HepG2 (cell line): ENCODE measurements around the gene GUK1. TPM values are rescaled to one million over a fixed set of nuclear protein-coding genes. Genes with fewer than 3 reads are reported as not detected.

ENCODE experiments used
- AGO2 ChIP-seq: fragments of 200-400 bp; formaldehyde crosslinking; optimal IDR thresholded peaks from 2 replicates; pipeline ENCODE3; 2017; ENCODE audit warnings: mild to moderate bottlenecking, low read depth, low read length, moderate library complexity
- ARHGAP35 ChIP-seq: sonication (generic); formaldehyde crosslinking; IDR thresholded peaks from 2 replicates; pipeline ENCODE4 v1.9.0; 2022; ENCODE audit warnings: mild to moderate bottlenecking, inconsistent platforms, moderate library complexity, missing genetic modification reagents, borderline replicate concordance
- GABPB1 ChIP-seq: IDR thresholded peaks from 2 replicates; pipeline ENCODE4 v1.6.1; 2016; ENCODE audit warnings: mild to moderate bottlenecking, missing genetic modification reagents, moderate library complexity, missing compliant biosample characterization
- HDAC2 ChIP-seq: sonication (generic); formaldehyde crosslinking; IDR thresholded peaks from 2 replicates; pipeline ENCODE4 v1.4.0; 2020; ENCODE audit warnings: missing genetic modification reagents
- HNF4G ChIP-seq, 2 experiments: sonication (generic) in 1 of 2; formaldehyde crosslinking in 1 of 2; IDR thresholded peaks; 2 replicates each; pipeline versions ENCODE4 v1.4.0 to v1.6.1; 2011 to 2020; ENCODE audit warnings: borderline replicate concordance in 2 of 2, low read depth in 2 of 2, mild to moderate bottlenecking in 2 of 2, low read length in 1 of 2, missing genetic modification reagents in 1 of 2, moderate library complexity in 1 of 2
- IKZF4 ChIP-seq: sonication (generic); formaldehyde crosslinking; IDR thresholded peaks from 2 replicates; pipeline ENCODE4 v1.5.1; 2020; ENCODE audit warnings: borderline replicate concordance, mild to moderate bottlenecking, low read depth, missing genetic modification reagents; ENCODE audit errors: not compliant biosample characterization
- KDM3A ChIP-seq: IDR thresholded peaks from 2 replicates; pipeline ENCODE4 v1.6.1; 2018; ENCODE audit warnings: low read depth, missing compliant biosample characterization
- KLF16 ChIP-seq, 2 experiments: sonication (generic) in 1 of 2; formaldehyde crosslinking in 1 of 2; IDR thresholded peaks; 2 replicates each; pipeline versions ENCODE4 v1.6.1 to v1.8.0; 2016 to 2023; ENCODE audit warnings: missing genetic modification reagents in 2 of 2, missing compliant biosample characterization in 1 of 2
- MBD4 ChIP-seq: IDR thresholded peaks from 2 replicates; pipeline ENCODE4 v1.6.1; 2012; ENCODE audit warnings: low read length, inconsistent platforms, borderline replicate concordance
- MTF2 ChIP-seq: sonication (generic); formaldehyde crosslinking; IDR thresholded peaks from 2 replicates; pipeline ENCODE4 v1.5.0; 2020; ENCODE audit warnings: missing genetic modification reagents, borderline replicate concordance
- PRDM15 ChIP-seq: sonication (generic); formaldehyde crosslinking; IDR thresholded peaks from 2 replicates; pipeline ENCODE4 v1.4.0; 2020; ENCODE audit warnings: missing genetic modification reagents
- RELA ChIP-seq: sonication (generic); formaldehyde crosslinking; IDR thresholded peaks from 2 replicates; pipeline ENCODE4 v1.4.0; 2020; ENCODE audit warnings: missing genetic modification reagents
- REPIN1 ChIP-seq: sonication (generic); formaldehyde crosslinking; IDR thresholded peaks from 2 replicates; pipeline ENCODE4 v1.8.0; 2022; ENCODE audit warnings: missing genetic modification reagents, low read depth, mild to moderate bottlenecking, borderline replicate concordance
- SIN3A ChIP-seq: IDR thresholded peaks from 2 replicates; pipeline ENCODE4 v1.6.1; 2011; ENCODE audit warnings: low read depth, mild to moderate bottlenecking, control low read depth, low read length, borderline replicate concordance
- TCF7 ChIP-seq: sonication (generic); IDR thresholded peaks from 2 replicates; pipeline ENCODE4 v1.6.1; 2016; ENCODE audit warnings: antibody characterized with exemption, low read depth
- XRCC5 ChIP-seq: fragments of 200-400 bp; formaldehyde crosslinking; optimal IDR thresholded peaks from 2 replicates; pipeline ENCODE3; 2017; ENCODE audit warnings: mild to moderate bottlenecking, low read length
- ZFP37 ChIP-seq: sonication (generic); formaldehyde crosslinking; IDR thresholded peaks from 2 replicates; pipeline ENCODE4 v1.4.0; 2020; ENCODE audit warnings: missing genetic modification reagents, borderline replicate concordance
- ZNF281 ChIP-seq: sonication (generic); formaldehyde crosslinking; IDR thresholded peaks from 2 replicates; pipeline ENCODE4 v1.4.0; 2020; ENCODE audit warnings: missing genetic modification reagents, borderline replicate concordance
- ZNF33B ChIP-seq: sonication (generic); formaldehyde crosslinking; IDR thresholded peaks from 2 replicates; pipeline ENCODE4 v1.5.1; 2020; ENCODE audit warnings: mild to moderate bottlenecking, missing genetic modification reagents
- ZNF781 ChIP-seq: sonication (generic); formaldehyde crosslinking; IDR thresholded peaks from 2 replicates; pipeline ENCODE4 v1.5.1; 2020; ENCODE audit warnings: borderline replicate concordance, mild to moderate bottlenecking, missing genetic modification reagents; ENCODE audit errors: not compliant biosample characterization
- ZSCAN22 ChIP-seq: sonication (generic); formaldehyde crosslinking; IDR thresholded peaks from 2 replicates; pipeline ENCODE4 v1.4.0; 2020; ENCODE audit warnings: mild to moderate bottlenecking, missing genetic modification reagents
- polyA plus RNA-seq, 8 experiments: library from polyadenylated mRNA; depleted of rRNA in 3 of 8; stranded (reverse) in 7 of 8; unstranded in 1 of 8; fragments of >200 nt; fragmentation: Illumina TruSeq in 4 of 8; extraction: Trizol in 4 of 8; gene quantifications; 2 replicates each; pipeline versions ENCODE4 v1.2.1 to v1.2.3, GENCODE V29; 2011 to 2016; ENCODE audit warnings: low read depth in 4 of 8, missing spikeins in 1 of 8, mixed read lengths in 1 of 8; ENCODE audit not compliant: insufficient read depth in 1 of 8
- total RNA-seq, 5 experiments: library from RNA; depleted of rRNA; stranded (reverse); fragments of >200 nt; fragmentation: Illumina TruSeq; extraction: Trizol; gene quantifications; 2 replicates each; pipeline ENCODE4 v1.2.3, GENCODE V29; 2016; ENCODE audit warnings: low read depth in 1 of 5

The GUK1 gene
- total and polyA plus RNA-seq, 2 of the 13 experiments (the other 11 are each of a cell fraction or from before 2014, with no cell fraction given) = 116 to 154 TPM

GRCh38 chr1:228101994-228102790 lies 37.9 kb upstream of the GUK1 start (continued):
- no peak for TF ChIP-seq ZSCAN22
- TF ChIP-seq HNF4G (IDR thresholded peaks at IDR 0.05; ENCODE audit: borderline replicate concordance, low read depth, low read length) = no peak
- no peak for TF ChIP-seq HNF4G (CRISPR knock-in tag; IDR thresholded peaks at IDR 0.05; ENCODE audit: borderline replicate concordance, low read depth)
- TF ChIP-seq ZNF33B (CRISPR knock-in tag) = no peak
- TF ChIP-seq TCF7 = no peak
- TF ChIP-seq AGO2 = peak; percentile 72
- TF ChIP-seq ZNF781 = no peak
- TF ChIP-seq HDAC2 (CRISPR knock-in tag) = peak; percentile 24; the same call in 1 of the 2 replicates
- peak; percentile 25; the same call in 1 of the 2 replicates for TF ChIP-seq GABPB1 (CRISPR knock-in tag)
- TF ChIP-seq PRDM15 = no peak
- peak; percentile 63; the same call in 1 of the 2 replicates for TF ChIP-seq SIN3A
- 0 out of 2 replicates have a peak, but pooled peaks have one; percentile 10 for TF ChIP-seq KDM3A (CRISPR knock-in tag)
- no peak for TF ChIP-seq ZFP37 (CRISPR knock-in tag)
- TF ChIP-seq KLF16 (CRISPR knock-in tag; IDR thresholded peaks at IDR 0.05) = 0 out of 4 replicates have a peak, but pooled peaks of 1 of the 2 experiments have one; percentile 8
- TF ChIP-seq REPIN1 (CRISPR knock-in tag) = no peak
- no peak for TF ChIP-seq MBD4
- no peak for TF ChIP-seq ARHGAP35
- TF ChIP-seq MTF2 (CRISPR knock-in tag) = no peak
- 0 out of 2 replicates have a peak, but pooled peaks have one; percentile 15 for TF ChIP-seq ZNF281 (CRISPR knock-in tag)
- TF ChIP-seq IKZF4 (CRISPR knock-in tag) = no peak
- peak; percentile 20 for TF ChIP-seq XRCC5
- TF ChIP-seq RELA (CRISPR knock-in tag) = no peak
